ENCODE results near the gene ORC3. TPM values are rescaled to one million over a fixed set of nuclear protein-coding genes. Genes with fewer than 3 reads are reported as not detected.

The ORC3 gene
- total RNA-seq, 1 experiment from 2014 or later = 52.9 TPM

- WGBS (ENCODE audit: extremely low coverage, insufficient read length, low lambda C conversion rate) = no CpG with 5 or more reads among the region's 2 CpGs
- Histone ChIP-seq H3K56ac (ENCODE audit: insufficient read length, low read depth, low read length) (no peak overlapping the region), H3T11ph (ENCODE audit: low read length) (no peak overlapping the region), H2AK5ac (ENCODE audit: insufficient read length, low read length) (no peak overlapping the region), H4K5ac (ENCODE audit: insufficient read length, low read depth, low read length) (no peak overlapping the region), H4K91ac (ENCODE audit: insufficient read length, low read depth, low read length) (no peak overlapping the region), H2AFZ (ENCODE audit: low read length) (no peak overlapping the region), H2BK15ac (ENCODE audit: low read depth, low read length) (no peak overlapping the region), H3K18ac (ENCODE audit: insufficient read length, low read depth, low read length) (no peak overlapping the region), H3K4ac (ENCODE audit: low read depth, low read length) (no peak overlapping the region), H3K9ac (ENCODE audit: extremely low read depth, insufficient read length, low read length) (no peak overlapping the region), H4K20me1 (ENCODE audit: control insufficient read depth, insufficient read depth, insufficient read length) (no peaks in the 10 kb centered on the region), H3K79me2 (ENCODE audit: insufficient read depth, low read length) (no peaks in the 10 kb centered on the region), H3K79me1 (ENCODE audit: insufficient read depth, low read depth, low read length, poor library complexity, severe bottlenecking) (no peaks in the 10 kb centered on the region), H3K4me2 (ENCODE audit: insufficient read depth, insufficient read length, low read length) (no peak overlapping the region), H2BK5ac (ENCODE audit: insufficient read length, low read length) (no peak overlapping the region), H3K23ac (ENCODE audit: insufficient read length, low read depth, low read length) (no peak overlapping the region), H4K8ac (replicated peaks; ENCODE audit: insufficient read length, low read depth, low read length) (no peak overlapping the region), H2BK20ac (ENCODE audit: low read depth, low read length, poor library complexity, severe bottlenecking) (no peak overlapping the region), H2BK120ac (ENCODE audit: low read depth, low read length, poor library complexity, severe bottlenecking) (no peak overlapping the region), H3K9me3 (ENCODE audit: control insufficient read depth, low read depth, low read length) (no peaks in the 10 kb centered on the region), H3K23me2 (ENCODE audit: insufficient read length, low read depth, low read length, poor library complexity, severe bottlenecking) (no peaks in the 10 kb centered on the region), H2BK12ac (ENCODE audit: insufficient read length, low read depth, low read length) (no peak overlapping the region), H3K27ac (ENCODE audit: insufficient read length, low read depth, low read length) (no peak overlapping the region), H3K4me1 (ENCODE audit: insufficient read depth, low read length) (no peaks in the 10 kb centered on the region), H3K14ac (ENCODE audit: insufficient read depth, low read length) (no peak overlapping the region), H3K27me3 (ENCODE audit: insufficient read depth, low read length) (no peaks in the 10 kb centered on the region)
- DNase-seq = no peak
- peaks cover 13 to 19% of the 10 kb centered on the region in 2 experiments for H3K4me1 Mint-ChIP-seq
- peaks cover 28 to 66% (median 42%) of the 10 kb centered on the region in 3 experiments; a peak in 6 of 7 replicates for H3K36me3 Mint-ChIP-seq (ENCODE audit: insufficient read depth in 1 of 3, low read depth in 3 of 3)
- H3K27ac Mint-ChIP-seq = no peak overlapping the region; a peak in 1 of 7 replicates
- H3K9me3 Mint-ChIP-seq = no peaks in the 10 kb centered on the region
- H3K4me3 Mint-ChIP-seq = no peak overlapping the region
- H3K27me3 Mint-ChIP-seq (ENCODE audit: low read depth) = no peaks in the 10 kb centered on the region
- TF ChIP-seq CTCF (conservative IDR thresholded peaks at IDR 0.05) = no peak
Observed at GRCh38 chr6:87672641-87673040, 82.7 kb downstream of the ORC3 start.
